HFF-Myc (cell line): ENCODE results near the gene MYBPHL.

ENCODE experiments used
- DNase-seq: peaks from one replicate; pipeline ENCODE4 v3.0.0-alpha.2; 2011; ENCODE audit warnings: low read depth; ENCODE audit errors: extremely low read depth
- H3K4me3 ChIP-seq: replicated peaks from 2 replicates; pipeline ENCODE4 v1.5.1; 2011; ENCODE audit warnings: low read depth, mild to moderate bottlenecking, control low read depth, low read length
- CTCF ChIP-seq: IDR thresholded peaks from 2 replicates; pipeline ENCODE4 v1.5.1; 2012; ENCODE audit warnings: mild to moderate bottlenecking, low read depth, low read length, control low read depth; ENCODE audit errors: missing control alignments

Gene MYBPHL

GRCh38 chr1:109322974-109323373 lies 16.2 kb upstream of the MYBPHL start:
- DNase-seq, result no peak
- no peak overlapping the region for H3K4me3 ChIP-seq
- TF ChIP-seq CTCF, result no peak

GRCh38 chr1:109319114-109319513 lies 12.3 kb upstream of the MYBPHL start:
- no peak overlapping the region for H3K4me3 ChIP-seq
- no peak for TF ChIP-seq CTCF
- DNase-seq, result no peak

GRCh38 chr1:109316506-109316905 lies 9.7 kb upstream of the MYBPHL start:
- DNase-seq, result no peak

DNA sequence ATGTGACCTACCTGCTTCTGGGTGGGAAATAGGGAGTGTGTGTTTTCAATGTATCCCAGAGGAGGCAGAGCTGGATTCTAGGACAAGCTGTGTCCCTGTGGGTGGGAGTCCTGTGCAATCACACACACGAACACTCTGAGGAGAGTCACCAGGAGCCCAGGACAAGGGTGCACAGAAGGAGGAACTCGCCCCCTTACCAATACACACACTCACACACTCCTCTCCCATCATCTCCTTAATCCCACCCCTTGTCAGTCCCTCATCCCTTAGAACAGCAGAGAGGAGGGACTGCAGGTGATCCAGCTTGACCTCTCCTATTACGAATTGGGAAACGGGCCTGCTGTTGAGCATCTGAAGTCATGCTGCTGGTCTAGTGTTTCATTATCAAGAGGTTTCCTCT lies 8.5 kb upstream of the MYBPHL start:
- H3K4me3 ChIP-seq, result no peak overlapping the region
- DNase-seq, result no peak
- TF ChIP-seq CTCF, result no peak

More at GRCh38 chr1:109316506-109316905, 9.7 kb upstream of the MYBPHL start:
- no peak for TF ChIP-seq CTCF
- H3K4me3 ChIP-seq, result no peak overlapping the region

DNA sequence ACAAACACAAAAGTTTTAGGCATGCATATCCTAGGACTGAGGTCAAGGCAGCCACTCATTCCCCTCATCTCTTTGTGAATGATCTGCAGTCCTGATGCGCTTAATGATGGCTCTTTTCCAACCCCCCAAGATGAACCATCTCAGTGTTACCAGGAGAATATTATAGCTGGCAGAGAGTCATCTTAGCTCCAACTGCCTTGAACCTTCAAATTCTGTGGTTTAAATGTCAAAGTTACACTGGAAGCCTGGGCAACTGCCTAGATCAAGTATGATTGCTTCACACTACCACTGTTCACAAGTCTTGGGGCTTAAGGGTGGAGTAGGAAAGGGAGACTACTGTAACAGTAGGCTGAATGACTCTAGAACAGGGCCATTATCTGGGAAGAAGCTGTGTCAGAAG lies 8.0 kb upstream of the MYBPHL start:
- H3K4me3 ChIP-seq, result no peak overlapping the region
- DNase-seq, result no peak
- no peak for TF ChIP-seq CTCF

DNA sequence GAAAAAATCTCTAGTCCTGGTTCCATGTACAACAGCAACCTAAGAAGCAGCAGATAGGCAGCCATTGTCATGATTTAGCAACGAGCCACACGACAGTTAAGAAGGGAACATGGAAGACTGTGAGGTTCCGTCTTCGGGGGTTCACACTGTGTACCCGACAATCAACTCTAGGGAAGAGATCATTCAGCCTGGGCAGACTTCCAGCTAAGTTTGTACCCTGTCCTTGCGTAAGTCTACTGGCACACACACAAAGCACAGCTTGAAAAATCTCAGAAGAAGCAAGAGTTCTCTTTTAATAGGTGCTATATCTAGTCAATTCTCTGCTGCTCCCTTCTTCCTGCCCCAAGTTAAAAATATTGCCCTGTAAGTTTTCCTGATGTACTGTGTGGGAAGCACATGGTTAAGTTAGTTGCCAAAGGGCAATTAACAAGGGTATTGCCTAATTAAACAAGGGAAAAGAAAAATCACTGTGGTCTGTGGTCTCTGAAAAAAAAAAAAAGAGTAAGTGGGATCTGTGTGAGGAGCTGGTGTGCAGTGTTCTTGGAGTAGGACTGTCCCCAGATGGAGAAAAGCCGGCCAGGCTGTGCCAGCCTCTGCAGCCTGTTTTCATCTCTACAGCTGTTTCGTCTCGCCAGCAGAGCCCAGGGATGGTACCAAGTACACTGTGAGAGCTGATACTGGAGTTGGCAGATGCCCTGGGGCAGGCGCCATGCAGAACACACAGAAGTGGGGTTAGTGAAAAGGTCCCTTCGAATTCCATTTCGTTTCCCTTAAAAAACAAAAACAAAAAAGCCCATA lies 6.4 kb upstream of the MYBPHL start:
- DNase-seq, result no peak
- no peak overlapping the region for H3K4me3 ChIP-seq
- no peak for TF ChIP-seq CTCF

GRCh38 chr1:109312246-109312645 lies 5.4 kb upstream of the MYBPHL start:
- TF ChIP-seq CTCF, result no peak
- no peak overlapping the region for H3K4me3 ChIP-seq
- no peak for DNase-seq
